Breast epithelium (tissue), 3 donors: ENCODE results near the gene ARID5B.

Experiments
- CTCF ChIP-seq, 3 donors: fragments of 450-650 bp; IDR thresholded peaks; one replicate each; pipeline ENCODE4 v1.5.1; 2016 to 2017; ENCODE audit warnings: antibody characterized with exemption in 3 of 3, mild to moderate bottlenecking in 3 of 3, moderate library complexity in 3 of 3
- POLR2A ChIP-seq: fragments of 450-650 bp; IDR thresholded peaks from one replicate; pipeline ENCODE4 v1.6.1; 2016; ENCODE audit warnings: antibody characterized with exemption, mild to moderate bottlenecking, moderate library complexity
- POLR2AphosphoS5 ChIP-seq, 3 donors: sonication (generic); formaldehyde crosslinking; IDR thresholded peaks; one replicate each; pipeline ENCODE4 v1.6.1; 2017; ENCODE audit warnings: antibody characterized with exemption in 3 of 3

GRCh38 chr10:61987537-61987936 lies 86.0 kb downstream of the ARID5B start:
- TF ChIP-seq CTCF (IDR thresholded peaks at IDR 0.05), result no peak
- TF ChIP-seq POLR2A, result no peak
- TF ChIP-seq POLR2AphosphoS5 (IDR thresholded peaks at IDR 0.05), result no peak
